SK-N-SH (cell line): Measurements from ENCODE around the gene AMPH.

Source experiments
- CTCF ChIP-seq: fragments of 200-600 bp; sonication (generic); IDR thresholded peaks from 2 replicates; pipeline ENCODE4 v1.6.1; 2017; ENCODE audit warnings: antibody characterized with exemption, mild to moderate bottlenecking, moderate library complexity
- EP300 ChIP-seq, 2 experiments: IDR thresholded peaks; 2 replicates each; pipeline versions ENCODE4 v1.4.0 to v1.6.1; 2012; ENCODE audit warnings: borderline replicate concordance in 1 of 2, low read depth in 1 of 2, low read length in 1 of 2
- GABPA ChIP-seq: IDR thresholded peaks from 2 replicates; pipeline ENCODE4 v1.4.0; 2012; ENCODE audit warnings: low read depth, mild to moderate bottlenecking
- MAX ChIP-seq: IDR thresholded peaks from 2 replicates; pipeline ENCODE4 v1.4.0; 2012; ENCODE audit warnings: low read depth
- NFIC ChIP-seq: IDR thresholded peaks from 2 replicates; pipeline ENCODE4 v1.4.0; 2012; ENCODE audit warnings: borderline replicate concordance
- POLR2AphosphoS5 ChIP-seq: IDR thresholded peaks from 2 replicates; pipeline ENCODE4 v1.6.1; 2012; ENCODE audit warnings: low read depth, low read length
- RAD21 ChIP-seq: IDR thresholded peaks from 2 replicates; pipeline ENCODE4 v1.6.1; 2012; ENCODE audit warnings: mild to moderate bottlenecking, low read length
- REST ChIP-seq: IDR thresholded peaks from 2 replicates; pipeline ENCODE4 v1.6.1; 2012; ENCODE audit warnings: mild to moderate bottlenecking, low read depth, low read length, moderate library complexity

GRCh38 chr7:38548605-38549004 is 82.6 kb downstream of the AMPH start:
- TF ChIP-seq CTCF, result no peak
- no peak for TF ChIP-seq NFIC
- TF ChIP-seq POLR2AphosphoS5, result no peak
- TF ChIP-seq GABPA, result no peak
- no peak for TF ChIP-seq EP300 (IDR thresholded peaks at IDR 0.05; ENCODE audit: borderline replicate concordance in 1 of 2, low read depth in 1 of 2, low read length in 1 of 2)
- no peak for TF ChIP-seq RAD21
- TF ChIP-seq MAX, result no peak
- TF ChIP-seq REST, result no peak
